H1 (cell line): ENCODE results near the gene POMZP3. TPM values are rescaled to one million over a fixed set of nuclear protein-coding genes. Genes with fewer than 3 reads are reported as not detected.
A peak's percentile ranks its signal among the peaks of the same experiment; 100 is the strongest.
"Not testable (repeated sequence)": the region's sequence is repeated elsewhere in the genome, so short reads cannot be mapped to it uniquely, and the experiment has no call there.

ENCODE experiments used
- CTCF ChIA-PET: fragments of 300-600 bp; sonication (Branson Sonifier 250); formaldehyde crosslinking; loops from one replicate; lab custom pipeline; 2021; ENCODE audit not compliant: partially characterized antibody; lab: Charles Lee
- POLR2A ChIA-PET: fragments of 300-600 bp; sonication (Branson Sonifier 250); formaldehyde crosslinking; loops from one replicate; lab custom pipeline; 2021; ENCODE audit warnings: inconsistent platforms; ENCODE audit not compliant: partially characterized antibody; lab: Charles Lee
- DNase-seq, 2 experiments: peaks; one replicate each; pipeline versions ENCODE4 v3.0.0 to v3.0.0-alpha.2; 2010 to 2022; ENCODE audit warnings: low spot score in 2 of 2, low read depth in 1 of 2, mixed read lengths in 1 of 2
- FAIRE-seq: peaks from 2 replicates; lab custom pipeline; 2011; peaks lifted over from hg19 to GRCh38; lab: Jason Lieb, UNC
- H2AFZ ChIP-seq: 2 replicates; pipeline ENCODE4 v1.8.1; 2012; ENCODE audit warnings: low read length, inconsistent platforms
- H2AK5ac ChIP-seq: 2 replicates; pipeline ENCODE4 v1.6.1; 2013; ENCODE audit warnings: low read depth, low read length
- H2BK120ac ChIP-seq: replicated peaks from 2 replicates; pipeline ENCODE3; 2013; ENCODE audit warnings: low read depth, low read length, inconsistent platforms
- H2BK12ac ChIP-seq: 2 replicates; pipeline ENCODE4 v1.6.1; 2013; ENCODE audit warnings: low read depth, low read length
- H2BK15ac ChIP-seq: 2 replicates; pipeline ENCODE4 v1.6.1; 2013; ENCODE audit warnings: low read length
- H2BK20ac ChIP-seq: 2 replicates; pipeline ENCODE4 v1.6.1; 2013; ENCODE audit warnings: low read length
- H2BK5ac ChIP-seq: 2 replicates; pipeline ENCODE4 v1.6.1; 2013; ENCODE audit warnings: low read depth, low read length
- H3K14ac ChIP-seq: 2 replicates; pipeline ENCODE4 v1.6.1; 2013; ENCODE audit warnings: inconsistent platforms; ENCODE audit not compliant: insufficient read length
- H3K18ac ChIP-seq: 2 replicates; pipeline ENCODE4 v1.6.1; 2013; ENCODE audit warnings: low read length; ENCODE audit errors: extremely low read depth
- H3K23ac ChIP-seq: 2 replicates; pipeline ENCODE4 v1.6.1; 2013; ENCODE audit warnings: inconsistent platforms; ENCODE audit not compliant: insufficient read length
- H3K23me2 ChIP-seq: 2 replicates; pipeline ENCODE4 v1.6.1; 2013; ENCODE audit warnings: low read depth, low read length
- H3K27ac ChIP-seq: 2 replicates; pipeline ENCODE4 v1.6.1; 2011; ENCODE audit warnings: low read depth, low read length, inconsistent platforms
- H3K27me3 ChIP-seq, 4 experiments: replicated peaks in 1 of 4; 1 replicate in 1 of 4; 2 replicates in 3 of 4; pipeline versions ENCODE4 v1.6.1 to v1.8.1; 2011 to 2013; ENCODE audit warnings: low read length in 3 of 4, mild to moderate bottlenecking in 3 of 4, inconsistent platforms in 2 of 4, mixed read lengths in 2 of 4, moderate library complexity in 1 of 4; ENCODE audit not compliant: control insufficient read depth in 3 of 4, insufficient read depth in 3 of 4; ENCODE audit errors: extremely low read depth in 1 of 4
- H3K36me3 ChIP-seq, 4 experiments: 2 replicates each; pipeline versions ENCODE4 v1.6.1 to v1.8.1; 2011 to 2013; ENCODE audit warnings: mild to moderate bottlenecking in 4 of 4, low read length in 3 of 4, moderate library complexity in 2 of 4, control low read depth in 1 of 4, inconsistent platforms in 1 of 4; ENCODE audit not compliant: insufficient read depth in 4 of 4, control insufficient read depth in 2 of 4
- H3K4ac ChIP-seq: replicated peaks from 2 replicates; pipeline ENCODE3; 2013; ENCODE audit warnings: low read length, low read depth, mixed read lengths, inconsistent platforms; ENCODE audit not compliant: insufficient read length
- H3K4me1 ChIP-seq, 4 experiments: replicated peaks in 1 of 4; 1 replicate in 1 of 4; 2 replicates in 3 of 4; pipeline versions ENCODE4 v1.6.1 to v1.8.1; 2011 to 2013; ENCODE audit warnings: low read length in 3 of 4, inconsistent platforms in 2 of 4, mixed read lengths in 1 of 4; ENCODE audit not compliant: insufficient read depth in 4 of 4, control insufficient read depth in 3 of 4
- H3K4me2 ChIP-seq, 2 experiments: 2 replicates each; pipeline versions ENCODE4 v1.6.1 to v1.8.1; 2011 to 2013; ENCODE audit warnings: low read depth in 2 of 2, low read length in 2 of 2, control low read depth in 1 of 2, inconsistent platforms in 1 of 2, mild to moderate bottlenecking in 1 of 2; ENCODE audit not compliant: insufficient read depth in 1 of 2
- H3K4me3 ChIP-seq, 4 experiments: fragments of 200-600, 300-600 bp in 1 of 4; sonication (generic), shearing (Covaris generic), sonication (Bioruptor Twin) in 1 of 4; 2 replicates each; pipeline versions ENCODE4 v1.5.1 to v1.8.1; 2011 to 2016; ENCODE audit warnings: low read length in 4 of 4, low read depth in 3 of 4, control low read depth in 2 of 4, inconsistent platforms in 2 of 4, mild to moderate bottlenecking in 2 of 4, mixed read lengths in 1 of 4, moderate library complexity in 1 of 4; ENCODE audit not compliant: insufficient read depth in 2 of 4; ENCODE audit errors: extremely low read depth in 1 of 4
- H3K56ac ChIP-seq: replicated peaks from 2 replicates; pipeline ENCODE3; 2013; ENCODE audit warnings: low read depth, mild to moderate bottlenecking, mixed read lengths, low read length, inconsistent platforms; ENCODE audit not compliant: insufficient read length
- H3K79me1 ChIP-seq: 2 replicates; pipeline ENCODE4 v1.6.1; 2013; ENCODE audit warnings: low read depth, low read length, control low read depth
- H3K79me2 ChIP-seq, 2 experiments: 2 replicates each; pipeline versions ENCODE4 v1.6.1 to v1.8.1; 2012 to 2013; ENCODE audit warnings: low read length in 2 of 2, mild to moderate bottlenecking in 2 of 2, inconsistent platforms in 1 of 2; ENCODE audit not compliant: insufficient read depth in 2 of 2, control insufficient read depth in 1 of 2
- H3K9ac ChIP-seq, 4 experiments: replicated peaks in 1 of 4; 1 replicate in 1 of 4; 2 replicates in 3 of 4; pipeline versions ENCODE4 v1.6.1 to v1.8.1; 2011 to 2013; ENCODE audit warnings: low read depth in 3 of 4, low read length in 3 of 4, control low read depth in 2 of 4, mild to moderate bottlenecking in 2 of 4, moderate library complexity in 2 of 4, inconsistent platforms in 1 of 4; ENCODE audit errors: extremely low read depth in 1 of 4
- H3K9me3 ChIP-seq, 2 experiments: 2 replicates each; pipeline versions ENCODE4 v1.6.1 to v1.8.1; 2012 to 2013; ENCODE audit warnings: mild to moderate bottlenecking in 2 of 2, moderate library complexity in 2 of 2, control low read depth in 1 of 2, inconsistent platforms in 1 of 2, low read depth in 1 of 2, low read length in 1 of 2, mixed read lengths in 1 of 2; ENCODE audit not compliant: insufficient read depth in 2 of 2
- H4K20me1 ChIP-seq, 2 experiments: replicated peaks in 1 of 2; 2 replicates each; pipeline versions ENCODE3 to v1.8.1; 2011 to 2013; ENCODE audit warnings: inconsistent platforms in 2 of 2, low read length in 2 of 2, mild to moderate bottlenecking in 1 of 2; ENCODE audit not compliant: insufficient read depth in 2 of 2, control insufficient read depth in 1 of 2
- H4K5ac ChIP-seq: 2 replicates; pipeline ENCODE4 v1.6.1; 2013; ENCODE audit warnings: low read length, low read depth, mixed read lengths, inconsistent platforms; ENCODE audit not compliant: insufficient read length
- H4K8ac ChIP-seq: 2 replicates; pipeline ENCODE4 v1.8.0; 2013; ENCODE audit warnings: mild to moderate bottlenecking, moderate library complexity, low read length, inconsistent platforms; ENCODE audit not compliant: insufficient read depth; ENCODE audit errors: extremely low read depth
- H4K91ac ChIP-seq: replicated peaks from 2 replicates; pipeline ENCODE3; 2013; ENCODE audit warnings: low read length, mixed read lengths, inconsistent platforms; ENCODE audit not compliant: insufficient read length
- WGBS, 2 experiments: shearing (Covaris generic) in 1 of 2; methylation state at CpG; one replicate each; pipeline versions ENCODE4 v1.1.6 to v1.1.7; 2013 to 2015; ENCODE audit warnings: low lambda C conversion rate in 2 of 2, mixed read lengths in 2 of 2, inconsistent platforms in 1 of 2, low coverage in 1 of 2, missing lambda C conversion rate in 1 of 2; ENCODE audit not compliant: insufficient replicate concordance in 2 of 2, insufficient coverage in 1 of 2, insufficient read length in 1 of 2; ENCODE audit errors: extremely low coverage in 1 of 2, missing lambda C conversion rate in 1 of 2; 5-methylcytosine and 5-hydroxymethylcytosine counted together
- polyA plus RNA-seq, 7 experiments: library from polyadenylated mRNA; depleted of rRNA in 3 of 7; stranded (reverse) in 5 of 7; unstranded in 2 of 7; fragments of >200 nt in 5 of 7; fragments of 200-250 nt in 2 of 7; gene quantifications; 1 replicate in 5 of 7; 2 replicates in 1 of 7; 4 replicates in 1 of 7; pipeline versions ENCODE4 v1.2.1 to v1.2.3, GENCODE V29; 2011 to 2013; ENCODE audit warnings: missing spikeins in 2 of 7, mixed read lengths in 2 of 7
- total RNA-seq: library from RNA; stranded (reverse); fragmentation: NEBNext Ultra II Directional; extraction: Animal tissue kit (Norgen Biotek cat#: 25700); gene quantifications from 2 replicates; pipeline ENCODE4 v1.2.1, GENCODE V29; 2021

POMZP3 gene
- total and polyA plus RNA-seq, 2 of the 8 experiments (the other 6 are each of a cell fraction or from before 2014, with no cell fraction given) = 3.2 to 9.0 TPM

DNA sequence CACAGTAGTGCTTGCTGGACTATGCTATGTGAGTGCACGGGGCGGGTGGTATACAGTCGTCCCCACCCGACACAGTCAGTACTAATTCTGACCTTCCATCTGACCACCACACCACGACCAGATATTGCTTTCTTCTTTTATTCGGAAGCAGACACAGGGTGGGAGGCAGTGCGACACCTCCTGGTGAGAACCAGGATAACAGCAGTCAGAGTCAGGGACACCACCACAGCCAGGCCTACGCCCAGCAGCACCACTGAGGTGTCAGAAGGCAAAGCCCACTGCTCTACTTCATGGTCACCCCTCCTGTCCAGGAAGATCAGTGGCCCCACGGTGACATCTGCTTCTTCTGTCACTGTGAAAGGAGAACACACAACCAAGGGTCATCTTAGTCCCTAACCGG, 17.2 kb downstream of the POMZP3 start:
- H3K4me3 ChIP-seq, H3K4me1 ChIP-seq, H3K79me1 ChIP-seq, H2AFZ ChIP-seq, H4K5ac ChIP-seq, H4K8ac ChIP-seq, H4K20me1 ChIP-seq, H2BK12ac ChIP-seq, H4K91ac ChIP-seq, H2BK120ac ChIP-seq, H2BK20ac ChIP-seq, H3K14ac ChIP-seq, H3K4ac ChIP-seq, H3K4me2 ChIP-seq, DNase-seq, H3K27me3 ChIP-seq, H3K79me2 ChIP-seq, H2BK5ac ChIP-seq, H3K27ac ChIP-seq, H3K36me3 ChIP-seq, H3K56ac ChIP-seq, H3K9me3 ChIP-seq, H2BK15ac ChIP-seq, H3K23ac ChIP-seq, H2AK5ac ChIP-seq, H3K9ac ChIP-seq, POLR2A ChIA-PET, H3K18ac ChIP-seq, H3K23me2 ChIP-seq, CTCF ChIA-PET: not testable (repeated sequence)
- 67% methylated on average over 1 of the region's 10 CpGs; no CpG with 5 or more reads in 1 of the 2 experiments for whole genome bisulfite sequencing, 2 experiments
- peak; percentile 78 for FAIRE-seq

DNA sequence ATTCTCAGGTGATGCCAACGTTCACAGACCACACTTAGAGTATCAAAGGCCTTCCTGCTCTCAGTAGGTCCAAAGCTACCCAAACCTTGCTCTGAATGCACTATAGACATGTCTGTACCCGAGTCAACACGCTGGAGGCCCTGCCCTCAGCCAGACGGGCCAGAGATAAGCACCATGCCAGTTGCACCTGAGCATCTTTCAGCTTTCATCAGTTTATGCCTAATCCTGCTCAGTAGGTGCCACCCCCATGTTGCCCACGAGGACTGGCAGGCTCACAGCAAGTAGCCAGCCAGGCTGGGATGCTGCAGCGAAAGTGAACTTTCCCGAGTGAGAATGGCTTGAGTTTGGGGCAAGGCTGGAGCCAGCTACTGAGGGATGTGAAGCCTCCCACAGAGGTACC, 18.6 kb downstream of the POMZP3 start:
- H3K4me1 ChIP-seq, H3K14ac ChIP-seq, DNase-seq, H4K8ac ChIP-seq, H2BK15ac ChIP-seq, H4K20me1 ChIP-seq, H3K4me3 ChIP-seq, H3K79me2 ChIP-seq, H4K91ac ChIP-seq, H3K36me3 ChIP-seq, FAIRE-seq, H2BK20ac ChIP-seq, H4K5ac ChIP-seq, H3K18ac ChIP-seq, H3K27me3 ChIP-seq, H3K9me3 ChIP-seq, H3K4ac ChIP-seq, H2BK12ac ChIP-seq, H3K56ac ChIP-seq, H2BK120ac ChIP-seq, H3K27ac ChIP-seq, H3K79me1 ChIP-seq, H3K23ac ChIP-seq, H2AFZ ChIP-seq, H3K4me2 ChIP-seq, H2AK5ac ChIP-seq, H3K9ac ChIP-seq, H2BK5ac ChIP-seq, POLR2A ChIA-PET, H3K23me2 ChIP-seq: not testable (repeated sequence)
- WGBS, 2 experiments = 88% methylated on average over 6 of the region's 7 CpGs; no CpG with 5 or more reads in 1 of the 2 experiments
- CTCF ChIA-PET = interaction anchor here (0.8 to 1.2 kb wide), 2 partner anchors 166 to 182 kb away, joined by 3 read pairs; no protein-coding TSS in a partner anchor
